Activated T-cell treated with anti-CD3 and anti-CD28 coated beads, Interleukin-2, amount 50 U/mL, for 48 hours (primary cell): ENCODE measurements around the gene ZNF768.
"Not testable (repeated sequence)": the region's sequence is repeated elsewhere in the genome, so short reads cannot be mapped to it uniquely, and the experiment has no call there.

ENCODE experiments used
- DNase-seq, 2 experiments: peaks; one replicate each; pipeline ENCODE4 v3.0.0-alpha.2; 2020

The ZNF768 gene

GRCh38 chr16:30509081-30509765, 17.1 kb downstream of the ZNF768 start:
- no peak for DNase-seq

- no peak for DNase-seq
These were observed 22.7 kb downstream of the ZNF768 start for GRCh38 chr16:30503403-30504296.

- no peak for DNase-seq
These were observed 27.1 kb downstream of the ZNF768 start for GRCh38 chr16:30499284-30499683.

- no peak for DNase-seq
These were observed 31.7 kb downstream of the ZNF768 start for GRCh38 chr16:30494709-30495108.

GRCh38 chr16:30493941-30494488, 32.4 kb downstream of the ZNF768 start:
- DNase-seq, result no peak

- DNase-seq, result no peak
These were observed 34.5 kb downstream of the ZNF768 start for GRCh38 chr16:30491744-30492308.

- DNase-seq, result no peak
These were observed 35.1 kb downstream of the ZNF768 start for GRCh38 chr16:30491229-30491628.

- DNase-seq, result no peak
These were observed 36.2 kb downstream of the ZNF768 start for GRCh38 chr16:30490210-30490609.

GRCh38 chr16:30488764-30489605, 37.4 kb downstream of the ZNF768 start:
- no peak for DNase-seq

GRCh38 chr16:30485818-30486436, 40.4 kb downstream of the ZNF768 start:
- DNase-seq, result no peak

GRCh38 chr16:30484887-30485286, 41.5 kb downstream of the ZNF768 start:
- no peak for DNase-seq

- DNase-seq, result no peak
These were observed 44.0 kb downstream of the ZNF768 start for GRCh38 chr16:30482366-30482765.

- no peak for DNase-seq
These were observed 45.0 kb downstream of the ZNF768 start for GRCh38 chr16:30481381-30481780.

- DNase-seq, result no peak
These were observed 47.4 kb downstream of the ZNF768 start for GRCh38 chr16:30478766-30479478.

GRCh38 chr16:30477773-30478172, 48.6 kb downstream of the ZNF768 start:
- DNase-seq, result not testable (repeated sequence)

- no peak for DNase-seq
These were observed 49.4 kb downstream of the ZNF768 start for GRCh38 chr16:30476991-30477390.

- no peak for DNase-seq
These were observed 51.7 kb downstream of the ZNF768 start for GRCh38 chr16:30474684-30475083.

GRCh38 chr16:30474074-30474452, 52.3 kb downstream of the ZNF768 start:
- peak in 1 of 2 experiments; percentile 48 for DNase-seq
